HepG2 (cell line): ENCODE results near the gene L2HGDH. TPM values are rescaled to one million over a fixed set of nuclear protein-coding genes. Genes with fewer than 3 reads are reported as not detected.
A peak's percentile ranks its signal among the peaks of the same experiment; 100 is the strongest.

Experiments
- DZIP1 ChIP-seq: sonication (generic); formaldehyde crosslinking; IDR thresholded peaks from 2 replicates; pipeline ENCODE4 v1.5.0; 2020; ENCODE audit warnings: mild to moderate bottlenecking, missing genetic modification reagents
- FOXA3 ChIP-seq: IDR thresholded peaks from 2 replicates; pipeline ENCODE4 v1.6.1; 2016; ENCODE audit warnings: missing genetic modification reagents, missing compliant biosample characterization
- GTF3A ChIP-seq: sonication (generic); formaldehyde crosslinking; conservative IDR thresholded peaks from 2 replicates; pipeline ENCODE4 v1.4.0; 2020; ENCODE audit warnings: mild to moderate bottlenecking, missing genetic modification reagents
- MAX ChIP-seq: IDR thresholded peaks from 2 replicates; pipeline ENCODE4 v1.6.1; 2012; ENCODE audit warnings: inconsistent platforms
- SIX4 ChIP-seq: sonication (generic); formaldehyde crosslinking; IDR thresholded peaks from 2 replicates; pipeline ENCODE4 v1.4.0; 2020; ENCODE audit warnings: missing genetic modification reagents
- TCF12 ChIP-seq, 2 experiments: fragments of 450-650 bp in 1 of 2; sonication (generic) in 1 of 2; formaldehyde crosslinking in 1 of 2; IDR thresholded peaks; 2 replicates each; pipeline versions ENCODE4 v1.6.1 to v1.8.0; 2017 to 2022; ENCODE audit warnings: antibody characterized with exemption in 1 of 2, mild to moderate bottlenecking in 1 of 2, missing genetic modification reagents in 1 of 2, moderate library complexity in 1 of 2
- YY1 ChIP-seq: IDR thresholded peaks from 2 replicates; pipeline ENCODE4 v1.6.1; 2011; ENCODE audit warnings: low read length, low read depth, moderate library complexity, mild to moderate bottlenecking; ENCODE audit not compliant: insufficient read depth, insufficient replicate concordance
- ZBTB34 ChIP-seq: sonication (generic); formaldehyde crosslinking; IDR thresholded peaks from 2 replicates; pipeline ENCODE4 v1.8.0; 2022; ENCODE audit warnings: mild to moderate bottlenecking, missing genetic modification reagents
- ZNF12 ChIP-seq: sonication (generic); formaldehyde crosslinking; IDR thresholded peaks from 2 replicates; pipeline ENCODE4 v1.5.0; 2020; ENCODE audit warnings: missing genetic modification reagents
- ZNF747 ChIP-seq: sonication (generic); formaldehyde crosslinking; IDR thresholded peaks from 2 replicates; pipeline ENCODE4 v1.8.1; 2023; ENCODE audit warnings: missing genetic modification reagents, mild to moderate bottlenecking, borderline replicate concordance
- polyA plus RNA-seq, 8 experiments: library from polyadenylated mRNA; depleted of rRNA in 3 of 8; stranded (reverse) in 7 of 8; unstranded in 1 of 8; fragments of >200 nt; fragmentation: Illumina TruSeq in 4 of 8; extraction: Trizol in 4 of 8; gene quantifications; 2 replicates each; pipeline versions ENCODE4 v1.2.1 to v1.2.3, GENCODE V29; 2011 to 2016; ENCODE audit warnings: low read depth in 4 of 8, missing spikeins in 1 of 8, mixed read lengths in 1 of 8; ENCODE audit not compliant: insufficient read depth in 1 of 8
- total RNA-seq, 5 experiments: library from RNA; depleted of rRNA; stranded (reverse); fragments of >200 nt; fragmentation: Illumina TruSeq; extraction: Trizol; gene quantifications; 2 replicates each; pipeline ENCODE4 v1.2.3, GENCODE V29; 2016; ENCODE audit warnings: low read depth in 1 of 5

L2HGDH gene
- total and polyA plus RNA-seq, 2 of the 13 experiments (the other 11 are each of a cell fraction or from before 2014, with no cell fraction given) = 3.3 to 5.0 TPM

GRCh38 chr14:50233166-50233950 lies 78.7 kb downstream of the L2HGDH start (continued):
- TF ChIP-seq SIX4 (peak; percentile 95), ZBTB34 (CRISPR knock-in tag) (no peak), MAX (peak; percentile 47), ZNF12 (CRISPR knock-in tag) (peak; percentile 20; the same call in 1 of the 2 replicates), FOXA3 (no peak), DZIP1 (CRISPR knock-in tag) (no peak), TCF12 (IDR thresholded peaks at IDR 0.05) (no peak), TCF12 (CRISPR knock-in tag; IDR thresholded peaks at IDR 0.05) (no peak), ZNF747 (no peak), GTF3A (CRISPR knock-in tag) (no peak), YY1 (no peak)
